Gastroesophageal sphincter (tissue), 3 donors: ENCODE results near the gene CLIP1.

Experiments used
- EP300 ChIP-seq: sonication (generic); formaldehyde crosslinking; IDR thresholded peaks from one replicate; pipeline ENCODE4 v1.6.1; 2017; ENCODE audit warnings: antibody characterized with exemption, mild to moderate bottlenecking
- POLR2A ChIP-seq, 2 donors: fragments of 450-650 bp; IDR thresholded peaks; one replicate each; pipeline ENCODE4 v1.6.1; 2017; ENCODE audit warnings: antibody characterized with exemption in 2 of 2, mild to moderate bottlenecking in 2 of 2, moderate library complexity in 1 of 2
- POLR2AphosphoS5 ChIP-seq: sonication (generic); formaldehyde crosslinking; IDR thresholded peaks from one replicate; pipeline ENCODE4 v1.6.1; 2017; ENCODE audit warnings: antibody characterized with exemption
- TF ChIP-seq, protein P1 (sequence below), 4 experiments: fragments of 200-600 bp in 2 of 4; fragments of 450-650 bp in 2 of 4; sonication (generic) in 1 of 4; IDR thresholded peaks; one replicate each; pipeline ENCODE4 v1.5.1; 2017 to 2019; ENCODE audit warnings: antibody characterized with exemption in 4 of 4, mild to moderate bottlenecking in 2 of 4, moderate library complexity in 2 of 4

DNA sequence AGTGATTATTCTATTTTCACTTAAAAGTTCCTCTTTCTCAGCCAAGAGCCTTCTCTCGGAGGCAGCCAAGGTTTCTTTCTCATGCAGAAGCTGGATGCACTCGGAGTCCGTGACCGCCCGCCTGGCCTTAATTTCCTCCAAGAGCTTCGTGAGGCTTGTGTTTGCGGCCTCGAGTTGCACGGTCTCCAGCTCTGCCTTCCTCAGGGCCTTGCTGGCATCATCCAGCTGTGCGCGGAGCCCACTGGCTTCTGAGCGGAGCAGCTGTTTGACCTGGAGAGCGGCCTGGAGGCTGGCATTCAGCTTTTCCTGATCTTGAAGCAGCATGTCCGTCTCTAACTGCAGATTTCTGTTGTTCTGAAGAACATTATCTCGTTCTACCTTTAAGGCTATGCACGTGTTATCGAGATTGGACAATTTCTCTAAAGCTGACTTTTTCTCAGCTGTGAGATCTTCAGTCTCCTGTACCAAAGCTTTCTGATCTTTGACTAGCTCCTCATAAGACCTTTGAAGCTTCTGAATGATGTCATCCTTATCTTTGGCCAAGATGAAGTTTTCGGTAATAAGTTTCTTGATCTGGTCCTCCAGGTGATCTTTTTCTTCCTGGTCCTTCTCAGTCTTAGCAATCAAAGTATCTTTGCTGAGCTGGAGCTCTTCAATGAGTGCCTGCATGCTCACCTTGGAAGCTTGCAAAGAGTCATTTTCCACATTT lies 99.0 kb downstream of the CLIP1 start:
- TF ChIP-seq, protein P1, sequence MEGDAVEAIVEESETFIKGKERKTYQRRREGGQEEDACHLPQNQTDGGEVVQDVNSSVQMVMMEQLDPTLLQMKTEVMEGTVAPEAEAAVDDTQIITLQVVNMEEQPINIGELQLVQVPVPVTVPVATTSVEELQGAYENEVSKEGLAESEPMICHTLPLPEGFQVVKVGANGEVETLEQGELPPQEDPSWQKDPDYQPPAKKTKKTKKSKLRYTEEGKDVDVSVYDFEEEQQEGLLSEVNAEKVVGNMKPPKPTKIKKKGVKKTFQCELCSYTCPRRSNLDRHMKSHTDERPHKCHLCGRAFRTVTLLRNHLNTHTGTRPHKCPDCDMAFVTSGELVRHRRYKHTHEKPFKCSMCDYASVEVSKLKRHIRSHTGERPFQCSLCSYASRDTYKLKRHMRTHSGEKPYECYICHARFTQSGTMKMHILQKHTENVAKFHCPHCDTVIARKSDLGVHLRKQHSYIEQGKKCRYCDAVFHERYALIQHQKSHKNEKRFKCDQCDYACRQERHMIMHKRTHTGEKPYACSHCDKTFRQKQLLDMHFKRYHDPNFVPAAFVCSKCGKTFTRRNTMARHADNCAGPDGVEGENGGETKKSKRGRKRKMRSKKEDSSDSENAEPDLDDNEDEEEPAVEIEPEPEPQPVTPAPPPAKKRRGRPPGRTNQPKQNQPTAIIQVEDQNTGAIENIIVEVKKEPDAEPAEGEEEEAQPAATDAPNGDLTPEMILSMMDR (IDR thresholded peaks at IDR 0.05) = no peak
- TF ChIP-seq POLR2A (IDR thresholded peaks at IDR 0.05) (no peak), POLR2AphosphoS5 (no peak), EP300 (no peak)
